Left cardiac atrium (tissue), 4 donors: ENCODE data around the gene PTEN. TPM values are rescaled to one million over a fixed set of nuclear protein-coding genes. Genes with fewer than 3 reads are reported as not detected.
"Not testable (repeated sequence)": the region's sequence is repeated elsewhere in the genome, so short reads cannot be mapped to it uniquely, and the experiment has no call there.

Experiments
- ATAC-seq, 2 donors: fragments of 200-7000 bp; cut with Tn5 transposase; one replicate each; pipeline ENCODE4 v1.9.1; 2020; ENCODE audit warnings: mild to moderate bottlenecking in 2 of 2, moderate library complexity in 2 of 2
- DNase-seq: peaks from one replicate; pipeline ENCODE4 v3.0.0-alpha.2; 2020
- intact Hi-C, 2 donors: fragments of 100-400 bp; cut with DNase I; formaldehyde crosslinking; loops; one replicate each; pipeline versions ENCODE4 v1.14.1 to v1.15.1; 2022 to 2023
- total RNA-seq, 2 donors: library from RNA; stranded (reverse); fragmentation: NEBNext Ultra II Directional; extraction: Animal tissue kit (Norgen Biotek cat#: 25700); gene quantifications; one replicate each; pipeline ENCODE4 v1.2.1, GENCODE V29; 2021
- donor health status: DM: no; HTN: yes; CAD: no.
- donor health status: DM: no; HTN: yes; CAD: no; lungs with severe emphysema.
- donor health status: DM: yes; HTN: yes; CAD: no.
- donor health status: Dilated cardiomyopathy.

PTEN gene
- total RNA-seq, 2 donors from 2014 or later, result 76.7 to 79.7 TPM

- ATAC-seq (no peak), DNase-seq (no peak)
- intact Hi-C loops, result no loop called here
Observed at GRCh38 chr10:87843714-87844113, 19.7 kb upstream of the PTEN start.

- ATAC-seq, result peak in 1 of 2 donors; percentile 59
- intact Hi-C loops, result no loop called here
- DNase-seq, result no peak
Observed at GRCh38 chr10:87844837-87845623, 18.4 kb upstream of the PTEN start.

- intact Hi-C loops, result no loop called here
- no peak for DNase-seq
- peak in 1 of 2 donors; percentile 8 for ATAC-seq
Observed at GRCh38 chr10:87845624-87845998, 17.8 kb upstream of the PTEN start.

GRCh38 chr10:87846023-87846422, 17.4 kb upstream of the PTEN start:
- intact Hi-C loops, result no loop called here
- DNase-seq (no peak), ATAC-seq (peak; percentile 39 to 82)

- intact Hi-C loops, DNase-seq, ATAC-seq: not testable (repeated sequence)
Observed at GRCh38 chr10:87846711-87847110, 16.7 kb upstream of the PTEN start.

- no peak for DNase-seq
- ATAC-seq, result no peak
- intact Hi-C loops, result no loop called here
Observed at GRCh38 chr10:87847550-87847949, 15.9 kb upstream of the PTEN start.

GRCh38 chr10:87849001-87849400, 14.4 kb upstream of the PTEN start:
- intact Hi-C loops, result no loop called here
- no peak for DNase-seq
- ATAC-seq, result no peak

- intact Hi-C loops, result loop anchor here (5.0 to 10.0 kb wide), 4 partner anchors 262 to 704 kb away; no protein-coding TSS in a partner anchor
Observed at GRCh38 chr10:87850742-87851205, 12.7 kb upstream of the PTEN start.

GRCh38 chr10:87852089-87852488, 11.3 kb upstream of the PTEN start:
- intact Hi-C loops, result loop anchor here (5.0 to 10.0 kb wide), 4 partner anchors 260 to 703 kb away; no protein-coding TSS in a partner anchor
- DNase-seq (no peak), ATAC-seq (no peak)

More at GRCh38 chr10:87850742-87851205, 12.7 kb upstream of the PTEN start:
- ATAC-seq (peak; percentile 93 to 97), DNase-seq (peak; percentile 54)

- intact Hi-C loops, result loop anchor here in 1 of 2 donors (10.0 kb wide), 2 partner anchors 260 to 700 kb away; no protein-coding TSS in a partner anchor
- DNase-seq, ATAC-seq: not testable (repeated sequence)
Observed at GRCh38 chr10:87855247-87855646, 8.2 kb upstream of the PTEN start.

- intact Hi-C loops, result loop anchor here in 1 of 2 donors (10.0 kb wide), 2 partner anchors 259 to 699 kb away; no protein-coding TSS in a partner anchor
- not testable (repeated sequence) for DNase-seq, ATAC-seq
Observed at GRCh38 chr10:87855665-87856064, 7.8 kb upstream of the PTEN start.

GRCh38 chr10:87860156-87860795, 3.1 kb upstream of the PTEN start:
- DNase-seq (no peak), ATAC-seq (no peak)
- intact Hi-C loops, result loop anchor here in 1 of 2 donors (5.0 kb wide), 3 partner anchors 237 to 527 kb away; no protein-coding TSS in a partner anchor

GRCh38 chr10:87860816-87861403, 2.5 kb upstream of the PTEN start:
- DNase-seq (no peak), ATAC-seq (no peak)
- intact Hi-C loops, result loop anchor here in 1 of 2 donors (5.0 kb wide), 3 partner anchors 236 to 526 kb away; no protein-coding TSS in a partner anchor

GRCh38 chr10:87861566-87861952, 1.9 kb upstream of the PTEN start:
- peak; percentile 32 to 69 for ATAC-seq
- peak; percentile 89 for DNase-seq
- intact Hi-C loops, result loop anchor here in 1 of 2 donors (5.0 kb wide), 3 partner anchors 236 to 526 kb away; no protein-coding TSS in a partner anchor

- peak; percentile 81 to 91 for ATAC-seq
- DNase-seq, result peak; percentile 97
- intact Hi-C loops, result loop anchor here in 1 of 2 donors (5.0 kb wide), 3 partner anchors 235 to 525 kb away; no protein-coding TSS in a partner anchor
Observed at GRCh38 chr10:87861953-87862678, 1.3 kb upstream of the PTEN start.

- DNase-seq (no peak), ATAC-seq (peak; percentile 6)
- intact Hi-C loops, result loop anchor here in 1 of 2 donors (5.0 kb wide), 3 partner anchors 235 to 525 kb away; no protein-coding TSS in a partner anchor
Observed at GRCh38 chr10:87862679-87863052, 759 bp upstream of the PTEN start.

- intact Hi-C loops, result loop anchor here in 1 of 2 donors (5.0 kb wide), 3 partner anchors 233 to 523 kb away; no protein-coding TSS in a partner anchor
- peak; percentile 56 for DNase-seq
- peak in 1 of 2 donors; percentile 5 for ATAC-seq
Observed at GRCh38 chr10:87863951-87864495, 598 bp downstream of the PTEN start.

GRCh38 chr10:87864496-87865059, 1.2 kb downstream of the PTEN start:
- no peak for ATAC-seq
- intact Hi-C loops, result loop anchor here in 1 of 2 donors (5.0 kb wide), 4 partner anchors 63 to 523 kb away; no protein-coding TSS in a partner anchor
- no peak for DNase-seq
